ENCODE data around the gene CPT2.

- TF ChIP-seq SETDB1 (CRISPR knock-in tag; IDR thresholded peaks at IDR 0.05; ENCODE audit: borderline replicate concordance) (no peak), NFE2L2 (IDR thresholded peaks at IDR 0.05; ENCODE audit: low read length) (no peak)
Measured at GRCh38 chr1:53210954-53211353, 14.3 kb downstream of the CPT2 start.
